RCC 7860 (cell line): ENCODE data around the gene OLIG1.

Experiments
- DNase-seq: peaks from one replicate; pipeline ENCODE4 v3.0.0-alpha.2; 2015; ENCODE audit warnings: low spot score
- FAIRE-seq: peaks from 2 replicates; lab custom pipeline; 2012; peaks lifted over from hg19 to GRCh38; lab: Jason Lieb, UNC

Gene OLIG1

DNA sequence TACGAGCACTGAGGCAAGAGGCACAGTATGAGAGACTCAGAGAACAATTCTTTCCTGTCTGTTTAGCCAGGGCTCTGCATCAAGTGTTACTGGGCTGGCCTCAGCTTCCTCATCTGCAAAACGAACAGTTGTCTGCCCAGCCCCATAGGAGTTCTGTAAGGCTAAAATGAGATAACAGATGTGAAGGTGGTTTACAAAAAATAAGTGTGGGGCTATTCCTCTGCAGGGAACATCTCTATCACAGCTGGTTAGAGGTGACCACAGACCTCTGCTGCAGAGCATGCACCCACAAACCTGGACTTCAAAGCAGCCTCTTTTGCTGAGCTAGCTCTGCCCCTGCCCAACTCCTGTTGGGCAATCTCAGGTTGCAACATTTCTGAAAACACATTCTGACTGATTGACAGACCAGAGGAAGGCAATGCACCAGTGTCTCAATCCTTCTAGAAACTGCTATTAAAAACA lies 10.5 kb upstream of the OLIG1 start:
- DNase-seq, result no peak
- FAIRE-seq, result no peak

DNA sequence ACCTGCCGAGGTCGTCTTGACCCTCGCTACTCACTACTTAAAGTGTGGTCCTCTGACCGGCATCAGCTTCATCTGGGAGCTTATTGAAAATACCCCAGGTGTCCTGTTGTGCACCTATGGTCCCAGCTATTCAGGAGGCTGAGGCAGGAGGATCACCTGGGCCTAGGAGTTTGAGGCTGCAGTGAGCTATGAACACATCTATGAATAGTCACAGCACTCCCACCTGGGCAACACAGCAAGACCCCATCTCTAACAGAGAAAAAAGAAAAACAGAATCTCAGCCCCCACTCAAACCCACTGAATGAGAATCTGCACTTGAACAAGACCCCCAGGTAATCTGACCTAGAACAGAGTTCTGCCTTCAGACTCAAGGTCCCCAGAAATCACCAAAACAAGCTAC lies 8.7 kb upstream of the OLIG1 start:
- no peak for FAIRE-seq
- no peak for DNase-seq

DNA sequence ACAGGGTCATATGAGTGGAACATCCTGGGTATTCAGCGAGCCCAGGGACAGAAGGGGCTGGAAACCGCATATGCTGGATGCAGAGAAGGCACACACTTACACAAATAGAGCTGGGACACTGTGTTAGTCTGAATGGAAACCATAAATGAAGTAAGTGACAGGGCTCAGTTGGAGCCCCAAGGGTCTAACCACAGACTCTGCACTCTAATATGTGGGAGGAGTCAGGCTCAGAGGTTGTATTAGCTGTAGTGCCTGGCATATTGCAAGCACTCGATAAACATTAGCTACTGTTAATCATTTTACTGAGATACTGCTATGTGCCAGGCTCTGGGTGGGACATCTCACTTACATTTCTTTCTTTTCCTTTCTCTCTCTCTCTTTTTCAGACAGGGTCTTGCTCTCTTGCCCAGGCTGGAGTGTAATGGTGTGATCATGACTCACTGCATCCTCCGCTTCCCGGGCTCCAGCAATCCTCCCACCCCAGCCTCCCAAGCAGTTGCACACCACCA lies 6.5 kb upstream of the OLIG1 start:
- FAIRE-seq (no peak), DNase-seq (no peak)

DNA sequence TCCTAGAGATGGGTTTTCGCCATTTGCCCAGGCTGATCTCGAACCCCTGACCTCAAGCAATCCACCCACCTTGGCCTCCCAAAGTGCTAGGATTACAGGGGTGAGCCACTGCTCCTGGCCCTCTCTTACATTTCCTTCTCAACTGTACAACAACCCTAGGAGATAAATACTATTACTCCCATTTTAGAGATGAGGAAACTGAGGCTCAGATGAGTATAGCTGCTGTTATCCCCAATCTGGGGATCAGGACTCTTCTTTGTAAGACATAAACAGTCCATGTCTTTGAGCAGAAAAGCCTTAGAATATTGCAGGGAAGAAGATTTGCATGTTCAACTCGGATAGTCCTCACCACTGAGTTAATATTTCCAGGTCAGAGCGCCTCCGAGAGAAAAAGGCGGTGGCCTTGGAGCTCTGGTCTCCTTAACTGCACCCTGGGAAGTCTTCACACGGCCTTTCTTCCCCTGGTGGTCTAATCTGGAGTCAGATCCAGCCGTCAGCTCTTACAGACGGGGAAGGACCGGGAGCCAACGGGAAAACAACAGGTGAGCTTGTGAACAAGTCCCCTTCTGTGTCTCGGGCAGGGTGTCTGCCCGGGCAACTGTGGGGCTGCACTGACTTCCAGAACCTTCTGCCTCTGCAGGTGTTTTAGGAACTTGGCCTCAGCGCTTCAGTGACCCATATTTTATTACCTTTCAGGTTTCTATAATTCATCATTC lies 5.9 kb upstream of the OLIG1 start:
- FAIRE-seq, result no peak

DNA sequence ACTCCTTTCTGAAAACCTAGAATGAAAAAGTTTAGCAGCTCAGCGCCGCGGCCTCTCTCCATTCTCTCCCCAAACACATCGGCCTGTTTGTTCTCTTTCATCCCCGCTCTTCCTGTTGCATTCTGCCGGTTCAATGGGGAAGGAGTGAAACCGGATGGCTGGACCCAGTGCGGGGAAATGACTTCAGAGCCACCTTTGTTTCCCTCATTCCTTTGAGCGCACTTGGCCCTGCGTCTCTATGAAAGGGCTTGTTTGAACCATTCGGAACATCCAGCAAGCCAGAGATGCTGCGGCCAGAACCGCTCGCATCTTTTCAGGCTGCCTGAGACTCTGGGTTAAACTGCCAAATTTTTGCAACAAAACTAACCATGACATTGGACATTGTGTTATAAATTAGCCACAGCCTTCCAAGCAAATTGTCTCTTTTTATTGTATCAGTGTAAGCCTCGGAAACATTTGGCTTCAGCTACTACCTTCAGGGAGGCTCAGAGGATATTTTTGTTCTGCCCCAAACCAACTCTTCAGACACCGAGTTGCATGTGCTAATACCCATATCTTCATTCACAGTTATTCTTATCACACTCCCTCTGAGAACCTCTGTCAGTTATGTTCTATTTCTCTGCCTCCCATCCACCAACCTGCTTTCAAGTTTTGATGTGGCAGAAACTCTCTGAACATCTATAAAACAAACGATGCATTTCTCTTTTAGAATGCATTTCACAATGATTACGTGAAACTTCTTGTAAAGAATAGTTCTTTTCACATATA lies 5.1 kb upstream of the OLIG1 start:
- no peak for FAIRE-seq

More for the DNA sequence above, 5.9 kb upstream of the OLIG1 start:
- no peak for DNase-seq

DNA sequence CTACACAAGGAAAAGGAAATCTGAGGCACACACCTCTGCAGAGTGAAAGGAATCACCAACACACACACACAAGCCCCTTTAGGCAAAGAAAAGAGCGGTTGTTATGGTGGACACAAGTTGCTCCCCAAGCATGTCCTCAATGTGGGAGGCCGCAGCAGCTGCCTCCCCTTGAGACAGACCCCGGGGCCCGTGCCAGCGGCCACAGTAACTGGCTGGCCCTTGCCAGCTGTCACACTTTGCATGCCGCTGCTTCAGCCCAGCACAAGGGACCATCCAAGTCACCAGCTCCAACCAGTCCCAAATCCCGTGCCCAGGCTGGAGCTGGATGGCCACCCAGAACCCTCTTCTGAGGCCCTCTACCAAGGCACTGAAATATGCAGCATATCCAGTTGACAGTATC lies 2.9 kb upstream of the OLIG1 start:
- FAIRE-seq, result no peak

More for the DNA sequence above, 5.1 kb upstream of the OLIG1 start:
- no peak for DNase-seq

DNA sequence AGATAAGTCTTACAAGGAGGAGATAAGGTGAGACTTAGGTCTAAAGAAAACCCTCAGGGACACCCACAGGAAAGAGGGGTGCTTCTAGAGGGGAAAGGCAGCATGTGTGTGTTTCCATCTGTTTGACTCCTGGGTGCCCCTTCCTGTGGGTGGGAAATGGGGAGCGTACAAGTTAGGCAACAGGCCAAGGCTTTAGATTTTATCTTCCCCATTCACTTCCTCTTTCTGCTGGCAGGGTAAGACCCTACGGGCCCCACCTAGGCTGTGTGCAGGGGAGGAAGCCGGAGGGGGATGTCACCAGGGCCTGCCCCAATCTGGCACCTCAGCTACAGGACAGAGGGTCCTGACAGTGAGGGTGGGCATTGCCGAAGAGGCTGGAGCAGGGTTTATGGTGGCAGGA lies 2.5 kb upstream of the OLIG1 start:
- no peak for DNase-seq
- FAIRE-seq, result no peak

More for the DNA sequence above, 2.9 kb upstream of the OLIG1 start:
- DNase-seq, result no peak

DNA sequence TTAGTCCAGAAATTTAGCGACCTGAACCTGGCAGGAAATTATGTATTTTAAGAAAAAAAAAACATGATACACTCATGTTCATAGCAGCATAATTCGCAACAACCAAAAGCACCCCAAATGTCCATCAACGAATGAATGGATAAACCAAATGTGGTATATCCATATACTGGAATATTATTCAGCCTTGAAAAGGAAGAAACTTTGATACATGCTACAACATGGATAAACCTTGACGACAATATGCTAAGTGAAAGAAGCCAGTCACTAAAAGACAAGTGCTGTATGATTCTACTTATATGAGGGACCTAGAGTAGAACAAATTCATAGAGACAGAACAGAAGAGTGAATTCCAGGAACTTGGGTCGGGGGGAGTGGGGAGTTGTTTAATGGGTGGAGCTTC lies 698 bp upstream of the OLIG1 start:
- DNase-seq (no peak), FAIRE-seq (no peak)

DNA sequence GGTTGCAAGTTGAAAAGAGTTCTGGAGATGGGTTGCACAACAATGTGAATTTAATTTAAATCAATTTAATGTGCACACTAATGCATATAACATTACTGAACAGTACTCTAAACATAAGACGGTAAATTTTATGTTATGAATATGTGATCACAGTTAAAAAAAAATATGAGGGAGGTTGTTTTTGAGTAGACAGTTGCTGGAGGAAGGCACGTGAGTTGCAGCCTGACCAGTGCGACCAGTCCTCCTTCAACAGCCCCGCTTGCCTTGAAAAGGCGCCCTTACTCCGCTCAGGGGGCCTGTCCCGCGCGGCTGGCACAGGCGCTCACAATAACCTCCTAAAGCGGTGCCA lies 322 bp upstream of the OLIG1 start:
- FAIRE-seq (no peak), DNase-seq (no peak)

DNA sequence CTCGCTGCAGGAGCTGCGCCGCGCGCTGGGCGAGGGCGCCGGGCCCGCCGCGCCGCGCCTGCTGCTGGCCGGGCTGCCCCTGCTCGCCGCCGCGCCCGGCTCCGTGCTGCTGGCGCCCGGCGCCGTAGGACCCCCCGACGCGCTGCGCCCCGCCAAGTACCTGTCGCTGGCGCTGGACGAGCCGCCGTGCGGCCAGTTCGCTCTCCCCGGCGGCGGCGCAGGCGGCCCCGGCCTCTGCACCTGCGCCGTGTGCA lies 730 bp downstream of the OLIG1 start:
- FAIRE-seq (no peak), DNase-seq (no peak)

DNA sequence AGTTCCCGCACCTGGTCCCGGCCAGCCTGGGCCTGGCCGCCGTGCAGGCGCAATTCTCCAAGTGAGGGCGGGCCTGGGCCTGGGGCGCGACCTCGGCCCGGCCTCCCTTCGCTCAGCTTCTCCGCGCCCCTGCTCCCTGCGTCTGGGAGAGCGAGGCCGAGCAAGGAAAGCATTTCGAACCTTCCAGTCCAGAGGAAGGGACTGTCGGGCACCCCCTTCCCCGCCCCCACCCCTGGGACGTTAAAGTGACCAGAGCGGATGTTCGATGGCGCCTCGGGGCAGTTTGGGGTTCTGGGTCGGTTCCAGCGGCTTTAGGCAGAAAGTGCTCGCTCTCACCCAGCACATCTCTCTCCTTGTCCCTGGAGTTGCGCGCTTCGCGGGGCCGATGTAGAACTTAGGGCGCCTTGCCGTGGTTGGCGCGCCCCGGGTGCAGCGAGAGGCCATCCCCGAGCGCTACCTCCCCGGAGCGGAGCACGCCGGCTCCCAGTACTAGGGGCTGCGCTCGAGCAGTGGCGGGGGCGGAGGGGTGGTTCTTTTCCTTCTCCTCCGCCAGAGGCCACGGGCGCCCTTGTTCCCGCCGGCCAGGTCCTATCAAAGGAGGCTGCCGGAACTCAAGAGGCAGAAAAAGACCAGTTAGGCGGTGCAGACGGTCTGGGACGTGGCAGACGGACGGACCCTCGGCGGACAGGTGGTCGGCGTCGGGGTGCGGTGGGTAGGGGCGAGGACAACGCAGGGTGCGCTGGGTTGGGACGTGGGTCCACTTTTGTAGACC lies 1.2 kb downstream of the OLIG1 start:
- FAIRE-seq (no peak), DNase-seq (no peak)

DNA sequence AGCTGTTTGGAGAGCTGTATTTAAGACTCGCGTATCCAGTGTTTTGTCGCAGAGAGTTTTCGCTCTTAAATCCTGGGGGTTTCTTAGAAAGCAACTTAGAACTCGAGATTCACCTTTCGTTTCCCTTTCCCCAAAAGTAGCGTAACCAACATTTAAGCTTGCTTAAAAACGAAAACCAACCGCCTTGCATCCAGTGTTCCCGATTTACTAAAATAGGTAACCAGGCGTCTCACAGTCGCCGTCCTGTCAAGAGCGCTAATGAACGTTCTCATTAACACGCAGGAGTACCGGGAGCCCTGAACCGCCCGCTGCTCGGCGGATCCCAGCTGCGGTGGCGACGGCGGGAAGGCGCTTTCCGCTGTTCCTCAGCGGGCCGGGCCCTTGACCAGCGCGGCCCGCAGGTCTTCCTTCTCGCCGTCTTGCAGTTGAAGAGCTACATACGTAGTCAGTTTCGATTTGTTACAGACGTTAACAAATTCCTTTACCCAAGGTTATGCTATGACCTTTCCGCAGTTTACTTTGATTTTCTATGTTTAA lies 1.9 kb downstream of the OLIG1 start:
- FAIRE-seq (no peak), DNase-seq (no peak)

DNA sequence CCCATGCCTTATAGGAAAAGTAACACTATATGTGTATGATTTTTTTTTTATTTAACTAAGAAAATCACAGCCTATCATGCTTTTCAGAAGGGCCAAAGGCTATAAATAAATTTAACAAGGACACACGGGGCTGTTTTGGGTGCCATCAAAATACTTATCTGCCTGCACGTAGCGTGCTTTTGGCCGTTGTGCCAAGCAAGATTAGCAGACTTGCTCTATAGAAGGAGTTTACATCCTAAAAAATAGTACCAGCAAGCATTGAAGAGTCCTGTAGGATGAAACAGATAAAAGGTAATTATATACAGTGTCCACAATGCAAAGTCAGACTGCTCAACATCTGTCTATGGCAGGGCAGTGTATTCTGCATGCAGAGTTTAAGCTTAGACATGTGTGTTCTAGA lies 3.7 kb downstream of the OLIG1 start:
- no peak for DNase-seq
- FAIRE-seq, result no peak

DNA sequence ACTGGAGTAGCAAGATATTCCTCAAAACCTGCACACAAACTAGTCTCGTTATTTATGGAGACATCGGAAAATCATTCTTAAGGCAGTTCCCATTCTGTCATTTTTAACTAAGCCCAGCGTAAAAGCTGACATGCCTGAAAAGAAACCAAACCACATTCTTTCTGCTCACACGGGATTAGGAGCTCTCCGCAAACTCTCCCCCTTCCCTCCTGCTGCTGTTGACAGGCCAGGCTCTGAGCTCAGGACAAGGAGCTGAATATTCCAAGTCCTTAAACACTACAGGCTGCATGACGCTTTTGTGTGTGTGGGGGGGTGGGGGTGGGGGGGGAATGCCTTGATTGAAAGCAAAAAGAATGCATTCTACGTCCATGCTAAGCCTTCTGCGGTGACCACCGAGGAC lies 5.2 kb downstream of the OLIG1 start:
- DNase-seq (no peak), FAIRE-seq (no peak)

DNA sequence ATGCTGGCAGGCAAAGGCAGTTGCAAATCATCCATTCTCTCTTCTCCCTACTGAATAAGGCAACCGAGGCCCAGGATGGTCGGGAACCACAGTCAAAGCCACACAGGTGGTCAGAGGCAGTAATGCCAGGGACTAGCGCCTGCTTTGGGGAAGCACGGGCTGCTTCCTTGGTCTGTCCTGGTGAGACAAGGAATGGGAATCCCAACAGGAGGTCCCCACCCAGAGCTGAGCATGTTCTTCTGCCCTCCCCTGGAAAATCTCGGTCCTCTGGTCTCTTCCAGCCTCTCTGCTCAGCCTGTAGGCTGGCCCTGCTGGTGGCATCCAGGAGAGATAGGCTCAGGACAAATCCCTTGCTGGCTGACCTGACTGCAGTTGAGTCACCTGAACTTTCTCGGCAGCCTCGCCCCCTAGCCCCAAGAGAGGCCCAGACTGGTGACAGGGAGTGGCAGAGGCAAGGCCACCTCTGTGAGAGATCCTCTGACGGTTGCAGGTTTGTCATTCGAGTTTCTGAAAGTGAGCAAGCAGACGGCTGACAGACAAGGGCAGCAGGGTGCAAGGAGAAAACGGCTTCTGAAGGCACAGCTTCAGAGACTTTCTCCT lies 5.8 kb downstream of the OLIG1 start:
- DNase-seq (no peak), FAIRE-seq (no peak)

DNA sequence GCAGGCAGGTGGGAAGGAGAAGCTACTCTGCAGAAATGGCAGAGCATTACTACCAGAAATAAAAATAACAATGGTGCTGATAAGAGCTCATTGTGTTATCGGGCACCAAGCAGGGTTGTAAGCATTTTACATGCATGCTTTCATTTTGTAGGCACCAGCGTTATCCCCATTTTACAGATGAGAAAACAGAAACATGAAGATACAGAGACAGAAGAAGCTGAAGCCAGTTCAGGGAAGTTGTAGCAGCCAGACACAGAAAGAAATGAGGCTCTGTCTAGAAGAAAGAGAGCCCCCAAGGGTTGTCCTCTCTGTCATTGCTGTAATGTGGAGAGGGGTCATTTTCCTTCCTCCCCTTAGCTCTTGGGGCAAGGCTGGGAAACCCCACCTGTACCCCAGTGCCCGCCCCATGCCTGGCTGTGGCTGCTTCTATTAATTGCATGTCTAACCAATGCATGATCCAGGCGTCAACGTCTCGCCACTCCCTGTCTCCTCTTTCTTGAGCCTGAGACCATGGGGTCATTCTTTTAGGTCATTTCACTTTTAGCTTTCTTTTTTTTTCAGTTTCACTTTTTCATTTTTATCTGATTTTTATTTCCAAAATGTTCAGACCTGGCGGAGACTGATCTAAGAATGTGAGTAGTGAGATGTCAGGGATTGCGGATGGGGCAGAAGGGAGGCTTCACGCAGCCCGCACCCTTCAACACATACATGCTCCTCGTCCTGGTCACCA lies 6.8 kb downstream of the OLIG1 start:
- no peak for DNase-seq
- no peak for FAIRE-seq

DNA sequence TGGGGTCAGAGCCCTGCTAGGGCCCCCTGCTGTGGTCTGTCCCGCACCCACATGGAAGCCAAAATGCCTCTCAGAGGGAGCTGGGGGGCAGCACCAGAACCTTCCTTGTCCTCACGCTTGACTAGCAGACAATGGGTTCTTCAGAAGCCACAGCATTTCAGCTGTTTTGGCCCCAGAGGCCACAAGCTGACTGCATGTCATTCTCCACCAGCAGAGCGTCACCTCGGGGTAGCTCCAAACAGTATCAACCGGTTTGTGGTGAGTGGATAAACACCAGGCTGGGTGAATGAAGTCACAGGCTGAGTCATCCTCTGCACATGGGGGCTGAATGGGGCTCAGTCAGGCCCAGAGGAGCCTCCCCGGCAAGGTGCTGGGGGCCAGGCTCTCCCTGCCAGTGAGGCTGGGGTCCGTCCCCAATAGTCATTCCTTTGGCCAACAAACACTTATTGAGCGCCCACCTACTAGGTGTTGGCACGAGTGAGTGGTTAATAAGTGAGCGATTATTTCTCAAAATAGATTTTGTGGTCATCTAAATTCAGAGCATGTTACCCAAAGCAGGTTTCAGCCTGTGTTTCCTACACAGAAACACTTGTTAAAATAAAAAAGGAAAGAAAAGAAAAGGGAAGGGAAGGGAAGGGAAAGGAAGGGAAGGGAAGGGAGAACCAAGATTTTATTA lies 9.1 kb downstream of the OLIG1 start:
- DNase-seq (peak; percentile 84), FAIRE-seq (peak; percentile 86)

DNA sequence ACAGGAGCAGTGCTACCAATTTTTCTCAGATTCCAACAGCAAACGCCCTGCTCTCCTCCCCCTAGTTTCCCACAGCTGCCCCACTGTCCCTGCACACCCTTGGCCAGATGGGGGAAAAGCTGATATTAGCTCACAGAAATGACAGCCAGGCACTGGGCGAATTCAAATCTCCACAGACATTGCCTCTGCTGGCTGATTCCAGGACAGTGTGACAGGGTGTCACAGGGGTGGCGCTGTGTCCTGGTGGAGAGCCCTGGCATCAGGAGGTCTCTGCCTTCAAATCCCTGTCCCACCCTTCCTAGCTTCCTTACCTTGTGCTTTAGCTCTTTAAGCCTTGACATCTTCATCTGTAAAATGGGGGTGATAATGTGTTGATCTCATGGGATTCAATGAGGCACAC lies 10.4 kb downstream of the OLIG1 start:
- no peak for DNase-seq

DNA sequence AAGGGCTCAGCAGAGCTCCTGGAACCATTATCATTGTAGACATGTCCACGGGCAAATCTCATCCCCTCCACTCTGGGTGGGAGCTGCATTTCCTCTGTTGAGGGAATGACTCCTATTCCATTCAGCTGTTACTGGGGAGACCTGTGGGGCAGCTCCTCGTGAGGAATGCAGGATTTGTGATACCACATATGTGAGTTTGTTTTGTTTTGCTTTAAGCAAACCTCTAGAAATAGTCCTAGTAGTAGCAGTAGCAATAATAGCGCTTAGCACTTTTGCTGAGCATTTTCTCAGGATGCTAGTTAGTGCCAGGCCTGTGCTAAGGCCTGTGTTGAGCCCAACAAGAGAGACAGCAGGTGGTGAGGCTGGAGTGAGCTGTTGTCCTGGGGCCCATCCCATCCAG lies 10.8 kb downstream of the OLIG1 start:
- no peak for FAIRE-seq
- no peak for DNase-seq

More for the DNA sequence above, 10.4 kb downstream of the OLIG1 start:
- no peak for FAIRE-seq

DNA sequence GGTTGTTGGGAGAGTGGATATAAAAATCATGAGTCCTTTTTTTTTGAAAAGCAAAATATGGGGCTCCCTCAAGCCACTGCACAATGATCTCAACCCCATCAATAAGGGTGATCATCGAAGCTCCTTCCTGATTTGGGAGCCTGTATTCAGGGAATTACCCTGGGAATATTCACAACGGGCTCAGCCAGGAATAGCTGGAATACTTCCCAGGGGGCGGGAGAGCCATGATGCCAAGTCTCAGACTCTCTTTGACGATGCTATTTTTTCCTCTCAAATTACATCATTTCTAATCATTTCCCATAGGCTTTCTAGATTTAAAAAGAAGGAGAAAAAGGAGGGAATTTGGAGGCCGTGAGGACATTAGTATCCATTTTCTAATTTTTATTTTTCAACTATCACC lies 18.4 kb downstream of the OLIG1 start:
- DNase-seq (no peak), FAIRE-seq (no peak)
